D721Med (cell line): ENCODE measurements around the gene AQP1.
A peak's percentile ranks its signal among the peaks of the same experiment; 100 is the strongest.

Experiments
- DNase-seq: peaks from one replicate; pipeline ENCODE4 v3.0.0; 2011; ENCODE audit warnings: low spot score; ENCODE audit not compliant: insufficient read length
- FAIRE-seq: peaks from 2 replicates; lab custom pipeline; 2011; peaks lifted over from hg19 to GRCh38; lab: Jason Lieb, UNC
- TF ChIP-seq, protein P1 (sequence below): IDR thresholded peaks from 2 replicates; pipeline ENCODE4 v1.5.1; 2012; ENCODE audit warnings: mild to moderate bottlenecking, control low read depth; ENCODE audit not compliant: insufficient read depth; ENCODE audit errors: missing control alignments

AQP1 gene

DNA sequence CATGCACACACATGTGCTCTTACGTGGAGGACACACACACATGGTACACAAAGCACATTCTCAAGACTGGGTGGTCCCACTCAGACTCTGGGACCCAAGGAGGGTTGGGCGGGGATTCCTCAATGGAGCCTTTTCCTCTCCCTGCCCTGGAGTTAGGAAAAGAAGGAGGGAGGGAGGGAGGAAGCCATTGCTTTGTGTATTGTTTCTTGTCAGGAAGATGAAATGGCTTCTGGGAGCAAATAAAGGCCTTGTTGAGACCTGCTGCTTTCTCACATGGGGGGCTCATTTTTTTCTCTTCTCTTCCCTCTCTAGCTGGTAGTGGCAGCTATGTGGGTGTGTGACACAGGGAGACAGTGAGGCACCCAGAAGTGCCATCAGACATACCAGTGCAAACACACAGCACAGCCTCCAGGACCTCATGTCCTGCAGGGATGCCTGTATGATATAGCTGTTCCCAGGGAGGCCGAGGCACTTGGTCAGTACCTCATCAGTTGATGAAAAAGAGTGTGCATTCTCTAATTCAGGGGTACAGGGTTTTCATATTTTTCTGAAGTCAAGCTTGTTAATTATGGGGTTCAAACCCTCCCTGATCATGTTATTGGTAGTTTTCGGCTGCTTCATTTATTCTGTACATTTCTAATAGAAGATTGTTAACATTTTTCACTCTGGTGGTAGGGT is 5.7 kb downstream of the AQP1 start:
- FAIRE-seq, result no peak
- TF ChIP-seq, protein P1, sequence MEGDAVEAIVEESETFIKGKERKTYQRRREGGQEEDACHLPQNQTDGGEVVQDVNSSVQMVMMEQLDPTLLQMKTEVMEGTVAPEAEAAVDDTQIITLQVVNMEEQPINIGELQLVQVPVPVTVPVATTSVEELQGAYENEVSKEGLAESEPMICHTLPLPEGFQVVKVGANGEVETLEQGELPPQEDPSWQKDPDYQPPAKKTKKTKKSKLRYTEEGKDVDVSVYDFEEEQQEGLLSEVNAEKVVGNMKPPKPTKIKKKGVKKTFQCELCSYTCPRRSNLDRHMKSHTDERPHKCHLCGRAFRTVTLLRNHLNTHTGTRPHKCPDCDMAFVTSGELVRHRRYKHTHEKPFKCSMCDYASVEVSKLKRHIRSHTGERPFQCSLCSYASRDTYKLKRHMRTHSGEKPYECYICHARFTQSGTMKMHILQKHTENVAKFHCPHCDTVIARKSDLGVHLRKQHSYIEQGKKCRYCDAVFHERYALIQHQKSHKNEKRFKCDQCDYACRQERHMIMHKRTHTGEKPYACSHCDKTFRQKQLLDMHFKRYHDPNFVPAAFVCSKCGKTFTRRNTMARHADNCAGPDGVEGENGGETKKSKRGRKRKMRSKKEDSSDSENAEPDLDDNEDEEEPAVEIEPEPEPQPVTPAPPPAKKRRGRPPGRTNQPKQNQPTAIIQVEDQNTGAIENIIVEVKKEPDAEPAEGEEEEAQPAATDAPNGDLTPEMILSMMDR, result no peak
- no peak for DNase-seq

DNA sequence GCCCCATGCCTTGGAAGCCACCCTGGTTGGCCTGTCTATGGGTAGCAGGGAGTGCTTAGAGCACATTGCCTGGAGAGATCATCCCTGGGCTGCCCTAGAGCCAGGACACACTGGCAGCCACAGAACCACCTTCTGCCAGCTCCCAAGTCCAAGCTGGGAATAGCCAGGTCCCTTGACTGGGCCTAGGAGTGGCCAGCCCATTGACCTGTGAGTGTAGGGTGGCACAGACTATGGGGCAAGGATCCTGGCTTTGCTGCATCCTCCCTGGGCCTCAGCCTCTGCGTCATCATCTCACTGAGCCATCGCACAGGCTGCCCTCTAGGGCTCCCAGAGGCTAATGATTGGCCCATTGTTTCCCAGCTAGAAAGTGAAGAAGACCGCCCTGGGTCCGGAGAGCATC is 7.0 kb downstream of the AQP1 start:
- FAIRE-seq, result no peak
- TF ChIP-seq, protein P1, result no peak
- no peak for DNase-seq

DNA sequence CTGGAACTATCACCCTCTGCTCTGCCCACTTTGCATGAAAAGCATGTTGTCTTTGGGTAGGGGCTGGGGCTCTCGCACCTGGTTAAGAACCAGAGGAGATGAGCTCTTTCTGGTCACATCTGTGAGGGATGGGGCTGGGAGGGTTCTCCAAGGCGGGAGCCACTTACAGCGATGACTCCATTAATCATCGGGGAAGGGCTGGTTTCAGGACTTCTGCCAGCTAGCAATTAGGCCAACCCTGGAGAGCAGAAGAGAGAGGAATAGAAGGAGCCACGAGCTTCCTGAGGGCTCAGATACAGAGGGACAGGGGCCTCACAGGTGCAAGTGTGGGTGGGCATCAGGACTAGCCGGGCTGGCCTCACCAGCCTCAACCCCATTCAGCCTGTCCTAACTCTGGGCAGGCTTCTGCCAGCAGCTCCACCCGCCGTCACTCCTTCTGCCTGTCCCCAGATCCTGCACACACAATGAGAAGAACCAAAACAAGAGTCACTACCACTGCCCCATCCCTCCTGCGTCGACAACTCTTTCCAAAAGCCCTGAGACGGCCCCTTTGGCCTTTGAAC is 8.4 kb downstream of the AQP1 start:
- TF ChIP-seq, protein P1, result no peak
- FAIRE-seq (no peak), DNase-seq (peak; percentile 7)

DNA sequence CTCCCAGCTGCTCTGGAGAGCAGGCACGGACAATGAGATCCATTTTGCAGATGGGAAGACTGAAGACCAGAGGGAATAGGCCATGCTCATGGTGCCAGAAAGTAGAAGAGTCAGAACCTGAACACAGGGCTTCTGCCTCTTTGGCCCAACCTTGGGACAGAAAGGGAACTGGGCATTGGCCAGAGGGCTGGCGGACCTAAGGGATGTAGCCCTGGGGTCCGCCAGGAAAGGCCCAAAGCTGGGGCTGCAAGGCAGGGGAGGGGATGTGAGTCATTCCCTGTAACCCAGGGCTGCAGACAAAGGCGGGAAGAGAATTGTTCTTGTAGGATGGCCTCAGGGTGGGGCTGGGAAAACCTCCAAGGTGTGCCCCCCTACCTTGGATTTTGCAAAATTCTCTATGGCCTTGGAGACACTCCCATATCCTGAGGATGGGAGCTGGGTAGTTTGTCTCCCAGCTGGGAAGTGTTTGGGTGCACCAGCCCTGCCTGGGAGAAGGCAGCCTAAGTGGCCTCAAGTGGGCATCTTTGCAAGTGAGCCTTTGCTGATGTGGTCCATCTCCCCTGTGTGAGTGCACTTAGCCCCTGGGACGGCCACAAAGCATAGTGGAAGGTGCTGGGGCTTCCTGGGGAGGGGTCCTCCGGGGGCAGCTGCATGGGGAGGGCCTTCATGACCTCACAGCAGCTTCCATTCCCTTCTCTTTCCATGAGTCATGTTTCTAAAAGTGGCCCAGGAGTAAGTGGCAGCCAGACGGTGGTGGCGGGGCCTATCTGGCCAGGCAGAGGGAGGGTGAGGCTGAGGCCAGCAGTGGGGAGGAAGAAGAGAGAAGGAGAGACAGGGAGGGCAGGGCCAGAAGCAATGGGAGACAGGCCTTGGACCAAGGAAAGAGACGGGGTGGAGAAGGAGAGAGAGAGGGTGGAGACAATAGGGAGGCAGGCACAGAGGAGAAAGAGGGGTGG is 9.2 kb downstream of the AQP1 start:
- DNase-seq (no peak), FAIRE-seq (no peak)
- TF ChIP-seq, protein P1, result no peak

DNA sequence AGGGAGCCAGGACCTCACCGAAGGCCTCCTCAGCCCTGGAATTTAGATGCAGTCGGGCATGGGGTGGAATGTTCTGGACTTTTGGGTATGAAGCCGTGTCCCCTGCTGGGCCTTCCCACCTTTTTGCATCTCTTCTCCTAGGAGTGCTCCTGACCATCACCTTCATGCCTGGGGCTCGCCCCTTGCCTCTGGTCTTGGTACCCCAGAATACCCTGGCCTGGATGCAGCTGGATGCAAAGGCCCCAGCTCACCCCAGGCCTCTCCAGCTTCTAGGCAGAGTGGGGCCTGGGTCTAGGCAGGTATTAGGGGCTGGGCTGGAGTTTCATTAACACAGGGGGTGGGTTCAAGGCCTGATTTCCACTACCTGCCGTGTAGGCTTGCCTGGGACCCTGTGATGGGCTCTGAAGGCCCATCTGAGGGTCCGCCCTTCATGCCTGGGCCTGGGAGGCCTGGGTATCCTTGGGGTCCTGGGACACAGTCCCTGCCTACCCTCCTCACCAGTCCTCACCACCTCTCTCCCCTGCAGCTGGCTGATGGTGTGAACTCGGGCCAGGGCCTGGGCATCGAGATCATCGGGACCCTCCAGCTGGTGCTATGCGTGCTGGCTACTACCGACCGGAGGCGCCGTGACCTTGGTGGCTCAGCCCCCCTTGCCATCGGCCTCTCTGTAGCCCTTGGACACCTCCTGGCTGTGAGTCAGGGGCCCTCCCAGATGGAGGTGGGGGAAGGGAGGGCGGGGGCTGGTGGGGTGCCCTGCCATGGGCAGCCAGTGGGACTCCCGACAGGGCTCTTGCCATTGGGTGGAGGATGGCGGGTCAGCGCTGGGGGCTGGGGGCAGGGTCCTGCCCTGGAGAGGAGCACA is 10.1 kb downstream of the AQP1 start:
- FAIRE-seq (no peak), DNase-seq (peak; percentile 11)
- TF ChIP-seq, protein P1, result no peak

DNA sequence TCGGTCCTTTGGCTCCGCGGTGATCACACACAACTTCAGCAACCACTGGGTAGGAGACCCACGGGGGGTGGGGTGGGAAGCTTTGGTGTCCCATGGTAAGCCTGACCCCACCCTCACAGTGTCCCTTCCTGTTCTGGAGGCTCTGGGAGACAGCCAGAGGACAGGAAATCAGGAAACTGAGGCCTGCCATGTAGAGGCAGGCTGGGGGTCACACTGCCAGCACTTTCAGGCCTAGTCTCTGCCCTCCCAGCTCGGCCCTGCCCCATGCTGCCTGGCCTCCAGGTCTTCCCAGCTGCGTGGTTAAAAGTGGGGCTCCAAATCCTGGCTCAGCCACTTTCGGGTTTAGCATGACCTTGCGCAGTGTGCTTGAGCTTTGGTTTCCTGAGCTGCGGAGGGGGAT is 10.9 kb downstream of the AQP1 start:
- no peak for DNase-seq
- TF ChIP-seq, protein P1, result no peak
- FAIRE-seq, result no peak
